ENCODE measurements around the gene SEC24C.
"Not testable (repeated sequence)": the region's sequence is repeated elsewhere in the genome, so short reads cannot be mapped to it uniquely, and the experiment has no call there.

SEC24C gene

GRCh38 chr10:73732931-73733623, 11.1 kb upstream of the SEC24C start:
- no peak for DNase-seq

GRCh38 chr10:73734028-73734720, 10.0 kb upstream of the SEC24C start:
- DNase-seq = no peak

GRCh38 chr10:73734796-73735305, 9.3 kb upstream of the SEC24C start:
- DNase-seq = no peak

GRCh38 chr10:73740501-73741254, 3.5 kb upstream of the SEC24C start:
- DNase-seq = not testable (repeated sequence)

- no peak for DNase-seq
Measured at GRCh38 chr10:73742454-73742734, 1.8 kb upstream of the SEC24C start.

- no peak for DNase-seq
Measured at GRCh38 chr10:73743327-73743904, 756 bp upstream of the SEC24C start.

GRCh38 chr10:73744664-73744975, 448 bp downstream of the SEC24C start:
- DNase-seq = no peak

GRCh38 chr10:73746721-73747120, 2.5 kb downstream of the SEC24C start:
- no peak for DNase-seq

- no peak for DNase-seq
Measured at GRCh38 chr10:73750819-73751218, 6.6 kb downstream of the SEC24C start.

GRCh38 chr10:73756183-73756582, 12.0 kb downstream of the SEC24C start:
- DNase-seq = no peak

- peak; percentile 42 for DNase-seq
Measured at GRCh38 chr10:73758704-73759511, 14.7 kb downstream of the SEC24C start.

GRCh38 chr10:73759512-73760115, 15.4 kb downstream of the SEC24C start:
- DNase-seq = peak; percentile 42

- no peak for DNase-seq
Measured at GRCh38 chr10:73761781-73762180, 17.6 kb downstream of the SEC24C start.

GRCh38 chr10:73762915-73763314, 18.7 kb downstream of the SEC24C start:
- DNase-seq = no peak

GRCh38 chr10:73763343-73763742, 19.2 kb downstream of the SEC24C start:
- DNase-seq = no peak

GRCh38 chr10:73765066-73765465, 20.9 kb downstream of the SEC24C start:
- no peak for DNase-seq

- DNase-seq = no peak
Measured at GRCh38 chr10:73768881-73769280, 24.7 kb downstream of the SEC24C start.

GRCh38 chr10:73769396-73769795, 25.2 kb downstream of the SEC24C start:
- no peak for DNase-seq

- DNase-seq = no peak
Measured at GRCh38 chr10:73771722-73772280, 27.6 kb downstream of the SEC24C start.

- no peak for DNase-seq
Measured at GRCh38 chr10:73772281-73773151, 28.3 kb downstream of the SEC24C start.

Data from NCI-H2029 treated with DMSO at 0.1 percent for 48 hours (cell line).